Common myeloid progenitor, CD34-positive (primary cell): Measurements from ENCODE around the gene ELP6.

Experiments
- CTCF ChIA-PET: fragments of 350-600 bp; sonication (Branson Sonifier 250); formaldehyde crosslinking; loops from one replicate; lab custom pipeline; 2021; ENCODE audit warnings: antibody characterized with exemption; lab: Charles Lee
- POLR2A ChIA-PET: fragments of 350-600 bp; sonication (Branson Sonifier 250); formaldehyde crosslinking; loops from one replicate; lab custom pipeline; 2021; ENCODE audit warnings: antibody characterized with exemption; lab: Charles Lee
- DNase-seq, 3 donors: peaks; one replicate each; pipeline versions ENCODE4 v3.0.0 to v3.0.0-alpha.2; 2013
- H3K27ac ChIP-seq, 2 experiments: 1 replicate in 1 of 2; 2 replicates in 1 of 2; pipeline ENCODE4 v1.7.0; 2013; ENCODE audit warnings: inconsistent platforms in 2 of 2, low read length in 2 of 2, mild to moderate bottlenecking in 2 of 2, low read depth in 1 of 2, moderate library complexity in 1 of 2; ENCODE audit not compliant: severe bottlenecking in 2 of 2, insufficient read depth in 1 of 2, poor library complexity in 1 of 2
- H3K27me3 ChIP-seq, 5 experiments: replicated peaks in 2 of 5; 1 replicate in 3 of 5; 2 replicates in 2 of 5; pipeline versions ENCODE4 v1.6.1 to v1.7.0; 2013; ENCODE audit warnings: low read length in 4 of 5, mild to moderate bottlenecking in 2 of 5, moderate library complexity in 2 of 5, inconsistent platforms in 1 of 5; ENCODE audit not compliant: insufficient read depth in 5 of 5, control insufficient read depth in 4 of 5
- H3K36me3 ChIP-seq, 4 experiments: 1 replicate in 2 of 4; 2 replicates in 2 of 4; pipeline versions ENCODE4 v1.6.1 to v1.7.0; 2013; ENCODE audit warnings: low read length in 3 of 4, control low read depth in 1 of 4, mild to moderate bottlenecking in 1 of 4; ENCODE audit not compliant: control insufficient read depth in 4 of 4, insufficient read depth in 4 of 4
- H3K4me1 ChIP-seq, 4 experiments: 1 replicate in 3 of 4; 2 replicates in 1 of 4; pipeline versions ENCODE4 v1.6.1 to v1.7.1; 2013; ENCODE audit warnings: low read length in 3 of 4, mild to moderate bottlenecking in 3 of 4, control low read depth in 1 of 4, inconsistent platforms in 1 of 4, moderate library complexity in 1 of 4; ENCODE audit not compliant: control insufficient read depth in 4 of 4, insufficient read depth in 4 of 4; ENCODE audit errors: control extremely low read depth in 1 of 4
- H3K4me3 ChIP-seq, 7 experiments: 1 replicate in 4 of 7; 2 replicates in 3 of 7; pipeline versions ENCODE4 v1.5.1 to v1.7.0; 2013; ENCODE audit warnings: mild to moderate bottlenecking in 7 of 7, low read length in 6 of 7, moderate library complexity in 6 of 7, inconsistent platforms in 2 of 7, low read depth in 2 of 7, control low read depth in 1 of 7; ENCODE audit not compliant: insufficient read depth in 4 of 7, control insufficient read depth in 1 of 7; ENCODE audit errors: extremely low read depth in 1 of 7
- H3K9me3 ChIP-seq, 5 experiments: 1 replicate in 4 of 5; 2 replicates in 1 of 5; pipeline versions ENCODE4 v1.6.1 to v1.7.1; 2013; ENCODE audit warnings: low read length in 4 of 5, mild to moderate bottlenecking in 2 of 5, inconsistent platforms in 1 of 5, low read depth in 1 of 5, moderate library complexity in 1 of 5; ENCODE audit not compliant: control insufficient read depth in 4 of 5, insufficient read depth in 2 of 5; ENCODE audit errors: control extremely low read depth in 1 of 5
- WGBS: methylation state at CpG from one replicate; pipeline ENCODE4 v1.1.5; 2013; ENCODE audit not compliant: insufficient coverage; 5-methylcytosine and 5-hydroxymethylcytosine counted together

ELP6 gene

DNA sequence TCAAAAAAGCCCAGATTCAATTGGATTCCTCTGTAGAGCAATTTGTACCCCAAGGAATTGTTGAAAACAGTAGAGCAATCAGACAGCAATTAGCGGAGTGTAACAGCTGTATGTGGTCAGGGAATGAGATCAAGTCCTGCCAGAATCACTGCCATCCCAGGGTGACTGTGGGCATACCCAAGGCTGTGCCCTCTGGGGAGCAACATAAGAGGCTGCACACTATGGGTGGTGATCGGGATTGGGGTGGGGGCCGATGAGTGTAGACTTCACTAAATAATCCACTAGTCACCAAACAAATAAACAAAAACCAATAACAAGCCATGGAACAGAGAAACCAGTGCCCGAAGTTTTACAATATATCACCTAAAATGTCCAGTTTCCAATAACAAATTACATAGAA, 12.1 kb upstream of the ELP6 start:
- Histone ChIP-seq H3K9me3 (peaks cover 0 to 1% (median 0%) of the 10 kb centered on the region in 5 experiments), H3K4me3 (no peak overlapping the region), H3K27me3 (no peaks in the 10 kb centered on the region), H3K27ac (no peak overlapping the region), H3K4me1 (peaks cover 0 to 9% (median 5%) of the 10 kb centered on the region in 4 experiments), H3K36me3 (no peaks in the 10 kb centered on the region)
- ChIA-PET CTCF (interaction anchor here (0.7 kb wide), 1 partner anchor 25 kb away, joined by 3 read pairs; no protein-coding TSS in a partner anchor), POLR2A (interaction anchor here (0.6 kb wide), 1 partner anchor 363 kb away, joined by 3 read pairs; no protein-coding TSS in a partner anchor)
- DNase-seq, result no peak
- WGBS, result no CpG with 5 or more reads among the region's 4 CpGs

DNA sequence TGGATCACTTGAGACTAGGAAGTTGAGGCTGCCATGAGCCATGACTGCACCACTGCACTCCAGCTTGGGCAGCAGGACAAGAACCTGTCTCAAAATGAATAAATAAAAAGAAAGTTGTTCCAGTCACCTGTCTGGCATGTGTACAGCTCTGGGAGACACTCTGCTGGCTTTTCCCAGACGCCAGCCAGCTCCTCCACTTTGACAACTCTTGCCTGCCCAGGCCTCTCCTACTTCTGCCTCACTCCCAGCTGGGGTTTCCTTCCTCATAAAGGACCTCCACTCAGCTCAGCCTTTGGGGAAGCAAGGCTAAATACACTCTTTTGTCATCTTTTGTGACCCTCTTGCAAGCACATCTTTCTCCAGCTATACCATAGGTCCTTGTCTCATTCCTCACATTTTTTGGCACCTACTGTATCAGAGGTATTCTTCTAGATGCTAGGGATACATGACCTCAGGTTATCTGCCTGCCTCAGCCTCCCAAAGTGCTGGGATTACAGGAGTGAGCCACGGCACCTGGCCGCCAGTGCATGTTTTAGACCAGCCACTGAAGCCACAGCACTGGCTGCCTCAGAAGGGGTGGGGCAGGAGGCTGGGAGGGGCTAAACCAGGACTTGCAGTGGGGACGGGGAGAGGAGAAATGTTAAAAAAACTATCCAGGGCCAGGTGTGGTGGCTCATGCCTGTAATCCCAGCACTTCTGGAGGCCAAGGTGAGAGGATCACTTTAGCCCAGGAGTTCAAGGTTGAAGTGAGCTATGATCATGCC, 10.0 kb upstream of the ELP6 start:
- Histone ChIP-seq H3K4me3 (no peak overlapping the region), H3K27ac (no peak overlapping the region), H3K36me3 (no peaks in the 10 kb centered on the region), H3K27me3 (no peaks in the 10 kb centered on the region), H3K4me1 (peaks cover 0 to 9% (median 5%) of the 10 kb centered on the region in 4 experiments), H3K9me3 (peaks cover 0 to 1% (median 0%) of the 10 kb centered on the region in 5 experiments)
- CTCF ChIA-PET, result interaction anchor here (0.5 to 2.3 kb wide), 5 partner anchors 11 to 301 kb away, joined by 3 to 9 read pairs (median 5); no protein-coding TSS in a partner anchor
- 71% methylated on average over 4 of the region's 4 CpGs for WGBS
- POLR2A ChIA-PET, result no interaction called here
- DNase-seq, result no peak

DNA sequence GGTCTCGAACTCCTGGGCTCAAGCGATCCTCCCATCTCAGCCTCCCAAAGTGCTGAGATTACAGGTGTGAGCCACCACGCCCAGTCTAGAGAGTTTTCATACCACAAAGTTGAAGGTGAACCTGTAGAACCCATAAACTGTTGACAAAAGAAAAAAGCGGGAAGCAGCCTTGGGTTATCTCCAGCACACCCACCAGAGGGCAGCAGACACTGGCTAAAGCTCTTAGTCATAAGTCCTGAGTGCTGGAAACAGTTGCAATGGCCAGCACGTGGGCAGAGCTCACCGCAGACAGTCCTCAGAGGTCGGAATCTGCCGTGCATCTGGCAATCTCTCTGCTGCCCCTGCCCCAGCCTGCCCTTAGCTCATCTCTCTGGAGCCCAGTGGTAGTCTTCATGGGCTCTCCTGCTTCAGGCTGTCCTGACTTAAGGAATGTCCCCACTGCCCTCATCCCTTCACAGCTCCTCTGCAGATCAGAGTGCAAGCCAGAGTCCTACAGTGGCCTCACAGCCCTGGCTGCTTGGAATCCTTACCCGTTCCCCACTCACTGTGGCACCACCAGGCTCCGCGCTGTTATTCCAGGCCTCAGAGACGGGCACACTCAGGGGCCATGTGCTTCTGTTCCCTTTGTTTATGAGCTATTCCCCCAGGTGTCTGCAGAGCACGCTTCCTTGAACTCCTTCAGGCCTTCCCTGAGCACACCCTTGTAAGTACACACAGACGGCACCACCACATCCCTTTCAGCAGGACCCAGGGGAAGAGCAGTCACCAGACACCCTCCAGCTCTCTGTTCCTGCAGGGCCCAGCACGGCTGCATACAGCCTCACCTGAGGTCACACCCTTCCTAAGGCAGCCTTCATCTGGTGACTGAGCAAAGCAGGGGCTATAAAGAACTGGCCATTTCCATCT, 8.8 kb upstream of the ELP6 start:
- POLR2A ChIA-PET, result interaction anchor here (0.6 to 1.1 kb wide), 3 partner anchors 49 to 265 kb away, joined by 3 to 4 read pairs (median 3); no protein-coding TSS in a partner anchor
- 45% methylated on average over 14 of the region's 15 CpGs for WGBS
- H3K27ac ChIP-seq, result no peak overlapping the region

DNA sequence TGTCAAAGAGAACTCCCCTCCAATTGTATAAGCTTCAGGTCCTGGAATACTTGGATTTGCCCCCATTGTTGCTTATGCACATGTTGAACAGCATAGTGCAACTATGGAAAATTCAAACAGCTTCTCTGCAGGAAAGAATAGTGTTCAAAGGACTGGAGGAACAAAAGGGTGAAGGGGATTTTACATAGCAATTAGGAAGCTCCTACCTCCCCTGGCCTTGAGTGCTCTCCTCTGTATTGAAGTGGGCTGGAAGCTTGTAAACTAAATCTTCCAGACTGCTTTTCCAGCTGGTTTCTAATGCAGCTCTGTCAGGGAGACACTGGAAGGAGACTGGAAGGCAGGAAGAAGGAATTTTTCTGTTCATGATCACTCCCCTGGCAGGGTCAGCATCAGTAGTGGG, 7.2 kb upstream of the ELP6 start:
- Histone ChIP-seq H3K27ac (no peak overlapping the region), H3K4me1 (peaks cover 0 to 9% (median 5%) of the 10 kb centered on the region in 4 experiments), H3K9me3 (no peaks in the 10 kb centered on the region), H3K36me3 (no peaks in the 10 kb centered on the region), H3K4me3 (no peak overlapping the region), H3K27me3 (no peaks in the 10 kb centered on the region)
- DNase-seq, result no peak
- ChIA-PET POLR2A (interaction anchor here (0.5 kb wide), 1 partner anchor 117 kb away, joined by 4 read pairs; no protein-coding TSS in a partner anchor), CTCF (interaction anchor here (0.8 to 2.5 kb wide), 12 partner anchors 16 to 638 kb away, joined by 3 to 14 read pairs (median 4); partner anchors contain the start of gene DHX30)

More for the DNA sequence above, 8.8 kb upstream of the ELP6 start:
- Histone ChIP-seq H3K4me3 (no peak overlapping the region), H3K36me3 (no peaks in the 10 kb centered on the region), H3K27me3 (no peaks in the 10 kb centered on the region), H3K4me1 (peaks cover 0 to 9% (median 5%) of the 10 kb centered on the region in 4 experiments), H3K9me3 (no peaks in the 10 kb centered on the region)
- DNase-seq, result peak; percentile 83 to 93 (median 91)
- CTCF ChIA-PET, result interaction anchor here (0.7 to 2.5 kb wide), 17 partner anchors 11 to 460 kb away, joined by 3 to 14 read pairs (median 5); no protein-coding TSS in a partner anchor

DNA sequence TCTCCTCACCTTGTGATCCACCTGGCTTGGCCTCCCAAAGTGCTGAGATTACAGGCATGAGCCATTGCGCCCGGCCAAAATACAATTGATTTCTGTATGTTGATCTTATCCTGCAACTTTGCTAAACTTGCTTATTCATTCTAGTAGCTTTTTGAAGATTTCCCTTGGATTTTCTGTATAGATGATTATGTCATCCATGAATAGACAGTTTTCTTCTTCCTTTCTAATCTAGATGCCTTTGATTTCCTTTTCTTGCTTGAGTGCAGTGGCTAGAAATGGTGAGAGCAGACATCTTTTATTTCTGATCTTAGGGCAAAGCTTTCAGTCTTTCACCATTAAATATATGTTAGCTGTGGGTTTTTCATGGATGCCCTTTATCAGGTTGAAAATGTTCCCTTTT, 4.4 kb upstream of the ELP6 start:
- ChIA-PET POLR2A (no interaction called here), CTCF (interaction anchor here (0.8 to 1.1 kb wide), 3 partner anchors 96 to 98 kb away, joined by 3 read pairs; no protein-coding TSS in a partner anchor)
- no peak overlapping the region for H3K27ac ChIP-seq
- peaks cover 0 to 6% (median 5%) of the 10 kb centered on the region in 4 experiments for H3K4me1 ChIP-seq
- DNase-seq, result no peak
- H3K27me3 ChIP-seq, result no peaks in the 10 kb centered on the region
- WGBS, result 90% methylated on average over 2 of the region's 2 CpGs
- no peaks in the 10 kb centered on the region for H3K36me3 ChIP-seq
- H3K9me3 ChIP-seq, result no peaks in the 10 kb centered on the region
- H3K4me3 ChIP-seq, result no peak overlapping the region

DNA sequence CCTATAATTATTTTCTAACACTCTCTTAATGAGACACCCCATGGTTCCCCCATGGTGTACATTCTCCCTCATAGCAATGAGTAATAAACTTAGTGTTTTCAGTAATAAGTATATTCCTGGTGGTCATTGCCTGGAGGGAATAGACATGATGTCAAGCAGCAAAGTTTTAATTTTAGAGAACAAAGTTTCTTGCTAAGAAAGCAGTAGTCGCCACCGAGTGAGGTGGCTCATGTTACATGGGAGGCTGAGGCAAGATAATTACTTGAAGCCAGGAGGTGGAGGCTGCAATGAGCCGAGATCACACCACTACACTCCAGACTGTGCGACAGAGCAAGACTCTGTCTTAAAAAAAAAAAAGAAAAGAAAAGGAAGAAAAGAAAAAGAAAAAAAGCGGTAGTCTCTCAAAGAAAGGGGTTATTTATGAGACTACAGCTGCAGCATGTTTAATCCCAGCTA, 2.4 kb upstream of the ELP6 start:
- 85% methylated on average over 4 of the region's 5 CpGs for WGBS
- Histone ChIP-seq H3K36me3 (peaks cover 0 to 2% (median 0%) of the 10 kb centered on the region in 4 experiments), H3K4me3 (no peak overlapping the region), H3K9me3 (no peaks in the 10 kb centered on the region), H3K27ac (peak overlapping the region in 1 of 2 experiments; percentile 34), H3K27me3 (no peaks in the 10 kb centered on the region), H3K4me1 (peaks cover 3 to 15% (median 9%) of the 10 kb centered on the region in 4 experiments)
- ChIA-PET CTCF (interaction anchor here (1.1 to 1.2 kb wide), 2 partner anchors 39 to 95 kb away, joined by 3 to 5 read pairs; no protein-coding TSS in a partner anchor), POLR2A (no interaction called here)
- no peak for DNase-seq
